Upper lobe of left lung (tissue), 6 donors: ENCODE data around the gene CMIP. TPM values are rescaled to one million over a fixed set of nuclear protein-coding genes. Genes with fewer than 3 reads are reported as not detected.

ENCODE experiments used
- ATAC-seq, 2 donors: fragments of 200-7000 bp; cut with Tn5 transposase; one replicate each; pipeline ENCODE4 v1.9.1; 2022; ENCODE audit warnings: mild to moderate bottlenecking in 2 of 2, moderate library complexity in 2 of 2; ENCODE audit not compliant: low FRiP score in 2 of 2
- DNase-seq, 2 donors: peaks; one replicate each; pipeline ENCODE4 v3.0.0-alpha.2; 2019 to 2020
- H3K27ac ChIP-seq, 4 donors: fragments of 200-600 bp; sonication (generic); one replicate each; pipeline ENCODE4 v1.5.1; 2016 to 2019
- H3K27me3 ChIP-seq, 4 donors: fragments of 200-600 bp; sonication (generic); one replicate each; pipeline ENCODE4 v1.5.1; 2017 to 2019
- H3K36me3 ChIP-seq, 4 donors: fragments of 200-600 bp; sonication (generic); one replicate each; pipeline ENCODE4 v1.5.1; 2016 to 2019
- H3K4me1 ChIP-seq, 4 donors: fragments of 200-600 bp; sonication (generic); one replicate each; pipeline ENCODE4 v1.5.1; 2018 to 2019
- H3K4me3 ChIP-seq, 4 donors: fragments of 200-600 bp; sonication (generic); one replicate each; pipeline ENCODE4 v1.5.1; 2017 to 2019; ENCODE audit warnings: mild to moderate bottlenecking in 2 of 4, moderate library complexity in 1 of 4
- H3K9me3 ChIP-seq, 4 donors: fragments of 200-600 bp; sonication (generic); one replicate each; pipeline ENCODE4 v1.5.1; 2018 to 2019
- CTCF ChIP-seq, 6 experiments: fragments of 450-650 bp in 4 of 6; fragments of 200-600 bp in 2 of 6; sonication (generic) in 2 of 6; IDR thresholded peaks; one replicate each; pipeline ENCODE4 v1.5.1; 2016 to 2019; ENCODE audit warnings: antibody characterized with exemption in 6 of 6
- EP300 ChIP-seq, 4 donors: sonication (generic); formaldehyde crosslinking; IDR thresholded peaks; one replicate each; pipeline ENCODE4 v1.5.1; 2017; ENCODE audit warnings: antibody characterized with exemption in 4 of 4, control low read depth in 2 of 4
- POLR2A ChIP-seq, 4 donors: fragments of 450-650 bp; IDR thresholded peaks; one replicate each; pipeline ENCODE4 v1.5.1; 2016 to 2017; ENCODE audit warnings: antibody characterized with exemption in 4 of 4, mild to moderate bottlenecking in 2 of 4
- POLR2AphosphoS5 ChIP-seq, 2 donors: sonication (generic); formaldehyde crosslinking; IDR thresholded peaks; one replicate each; pipeline ENCODE4 v1.5.1; 2017; ENCODE audit warnings: antibody characterized with exemption in 2 of 2
- WGBS, 2 donors: methylation state at CpG; one replicate each; pipeline ENCODE4 v1.1.5; 2017 to 2018; 5-methylcytosine and 5-hydroxymethylcytosine counted together
- total RNA-seq, 6 donors: library from RNA; depleted of rRNA in 4 of 6; stranded (reverse); fragments of >200 nt in 4 of 6; gene quantifications; one replicate each; pipeline versions ENCODE4 v1.1.0 to v1.2.1, GENCODE V29; 2016 to 2021
- donor health status: DM: no; HTN: no; CAD: no; lungs with moderate emphysema.
- donor health status: DM: no; HTN: yes; CAD: no; lungs with severe emphysema.

CMIP gene
- total RNA-seq, 6 donors from 2014 or later, result 48.3 to 109 (median 67.6) TPM

GRCh38 chr16:81693041-81693743 lies 248.6 kb downstream of the CMIP start:
- no peak for DNase-seq
- peaks cover 17 to 48% (median 36%) of the 10 kb centered on the region in 4 donors for H3K36me3 ChIP-seq
- H3K4me3 ChIP-seq, result no peak overlapping the region
- TF ChIP-seq CTCF (IDR thresholded peaks at IDR 0.05), result no peak
- no peak for TF ChIP-seq EP300 (IDR thresholded peaks at IDR 0.05)
- TF ChIP-seq POLR2AphosphoS5 (IDR thresholded peaks at IDR 0.05), result no peak
- TF ChIP-seq POLR2A (IDR thresholded peaks at IDR 0.05), result no peak
- ATAC-seq, result no peak
- H3K27ac ChIP-seq, result peak overlapping the region in 1 of 4 donors; percentile 19
- H3K4me1 ChIP-seq, result peaks cover 5 to 36% (median 29%) of the 10 kb centered on the region in 4 donors
- 70 to 81% methylated on average over 28 of the region's 28 CpGs for WGBS, 2 donors
- no peaks in the 10 kb centered on the region for H3K9me3 ChIP-seq
- H3K27me3 ChIP-seq, result no peaks in the 10 kb centered on the region

GRCh38 chr16:81693744-81694303 lies 249.2 kb downstream of the CMIP start:
- H3K9me3 ChIP-seq, result no peaks in the 10 kb centered on the region
- no peak for DNase-seq
- H3K4me3 ChIP-seq, result no peak overlapping the region
- H3K27ac ChIP-seq, result peak overlapping the region in 3 of 4 donors; percentile 19 to 63 (median 50)
- H3K27me3 ChIP-seq, result no peaks in the 10 kb centered on the region
- no peak for ATAC-seq
- peaks cover 21 to 55% (median 39%) of the 10 kb centered on the region in 4 donors for H3K36me3 ChIP-seq
- 87 to 92% methylated on average over 6 to 9 of the region's 9 CpGs for whole genome bisulfite sequencing, 2 donors
- H3K4me1 ChIP-seq, result peaks cover 5 to 37% (median 30%) of the 10 kb centered on the region in 4 donors
- TF ChIP-seq EP300 (IDR thresholded peaks at IDR 0.05) (no peak), CTCF (IDR thresholded peaks at IDR 0.05) (no peak), POLR2AphosphoS5 (IDR thresholded peaks at IDR 0.05) (no peak), POLR2A (IDR thresholded peaks at IDR 0.05) (no peak)

- Histone ChIP-seq H3K9me3 (no peaks in the 10 kb centered on the region), H3K36me3 (peaks cover 23 to 56% (median 43%) of the 10 kb centered on the region in 4 donors), H3K4me3 (no peak overlapping the region), H3K27me3 (no peaks in the 10 kb centered on the region), H3K27ac (peak overlapping the region in 3 of 4 donors; percentile 50 to 64 (median 63)), H3K4me1 (peaks cover 5 to 37% (median 30%) of the 10 kb centered on the region in 4 donors)
- DNase-seq (no peak), ATAC-seq (no peak)
- TF ChIP-seq POLR2A (IDR thresholded peaks at IDR 0.05) (no peak), EP300 (IDR thresholded peaks at IDR 0.05) (no peak), CTCF (IDR thresholded peaks at IDR 0.05) (no peak), POLR2AphosphoS5 (IDR thresholded peaks at IDR 0.05) (no peak)
- WGBS, 2 donors, result 63 to 77% methylated on average over 14 of the region's 14 CpGs
Observed at GRCh38 chr16:81694494-81695280, 250.1 kb downstream of the CMIP start.

GRCh38 chr16:81695321-81696165 lies 250.9 kb downstream of the CMIP start:
- no peaks in the 10 kb centered on the region for H3K27me3 ChIP-seq
- no peak overlapping the region for H3K4me3 ChIP-seq
- peak overlapping the region in 3 of 4 donors; percentile 50 to 64 (median 63) for H3K27ac ChIP-seq
- WGBS, 2 donors, result 40 to 47% methylated on average over 10 of the region's 10 CpGs
- H3K36me3 ChIP-seq, result peaks cover 23 to 64% (median 46%) of the 10 kb centered on the region in 4 donors
- H3K4me1 ChIP-seq, result peaks cover 5 to 37% (median 30%) of the 10 kb centered on the region in 4 donors
- no peak for DNase-seq
- TF ChIP-seq POLR2A (IDR thresholded peaks at IDR 0.05), result no peak
- no peak for TF ChIP-seq POLR2AphosphoS5 (IDR thresholded peaks at IDR 0.05)
- TF ChIP-seq EP300 (IDR thresholded peaks at IDR 0.05), result no peak
- TF ChIP-seq CTCF (IDR thresholded peaks at IDR 0.05), result no peak
- no peak for ATAC-seq
- H3K9me3 ChIP-seq, result no peaks in the 10 kb centered on the region
